Ovary (tissue), 3 donors: ENCODE measurements around the gene TOR1AIP2.

Source experiments
- CTCF ChIP-seq, 3 donors: fragments of 450-650 bp in 2 of 3; fragments of 200-600 bp in 1 of 3; IDR thresholded peaks; one replicate each; pipeline versions ENCODE4 v1.5.1 to v1.8.0; 2016 to 2022; ENCODE audit warnings: antibody characterized with exemption in 3 of 3, mild to moderate bottlenecking in 1 of 3
- EP300 ChIP-seq: sonication (generic); formaldehyde crosslinking; IDR thresholded peaks from one replicate; pipeline ENCODE4 v1.6.1; 2017; ENCODE audit warnings: antibody characterized with exemption
- POLR2A ChIP-seq: fragments of 450-650 bp; IDR thresholded peaks from one replicate; pipeline ENCODE4 v1.6.1; 2017; ENCODE audit warnings: antibody characterized with exemption, mild to moderate bottlenecking, moderate library complexity
- donor health status: DM: no; HTN: no; CAD: no.

- no peak for TF ChIP-seq CTCF (IDR thresholded peaks at IDR 0.05)
- no peak for TF ChIP-seq EP300
- no peak for TF ChIP-seq POLR2A
Measured at GRCh38 chr1:179857009-179857408, 20.6 kb downstream of the TOR1AIP2 start.
